GM06990 (cell line): ENCODE measurements around the gene SYNE1.

Source experiments
- DNase-seq: peaks from one replicate; pipeline ENCODE4 v3.0.0-alpha.2; 2011; ENCODE audit not compliant: insufficient read length; ENCODE audit errors: extremely low read depth
- H3K27me3 ChIP-seq: replicated peaks from 2 replicates; pipeline ENCODE4 v1.6.0; 2011; ENCODE audit warnings: low read length; ENCODE audit not compliant: control insufficient read depth, insufficient read depth
- H3K36me3 ChIP-seq: 2 replicates; pipeline ENCODE4 v1.5.1; 2011; ENCODE audit warnings: low read length; ENCODE audit not compliant: control insufficient read depth, insufficient read depth
- H3K4me3 ChIP-seq: replicated peaks from 2 replicates; pipeline ENCODE4 v1.5.1; 2011; ENCODE audit warnings: low read depth, mild to moderate bottlenecking, control low read depth, low read length
- CTCF ChIP-seq: IDR thresholded peaks from 2 replicates; pipeline ENCODE4 v1.5.1; 2011; ENCODE audit warnings: low read length, control low read depth, mild to moderate bottlenecking, inconsistent platforms; ENCODE audit not compliant: insufficient read depth, poor library complexity, severe bottlenecking

SYNE1 gene

GRCh38 chr6:152180601-152181000, 456.6 kb downstream of the SYNE1 start:
- no peak for DNase-seq
- H3K4me3 ChIP-seq = no peak overlapping the region
- TF ChIP-seq CTCF = no peak
- H3K27me3 ChIP-seq = no peaks in the 10 kb centered on the region
- no peaks in the 10 kb centered on the region for H3K36me3 ChIP-seq

GRCh38 chr6:152176268-152176667, 460.9 kb downstream of the SYNE1 start:
- no peak for TF ChIP-seq CTCF
- no peak for DNase-seq
- no peaks in the 10 kb centered on the region for H3K36me3 ChIP-seq

DNA sequence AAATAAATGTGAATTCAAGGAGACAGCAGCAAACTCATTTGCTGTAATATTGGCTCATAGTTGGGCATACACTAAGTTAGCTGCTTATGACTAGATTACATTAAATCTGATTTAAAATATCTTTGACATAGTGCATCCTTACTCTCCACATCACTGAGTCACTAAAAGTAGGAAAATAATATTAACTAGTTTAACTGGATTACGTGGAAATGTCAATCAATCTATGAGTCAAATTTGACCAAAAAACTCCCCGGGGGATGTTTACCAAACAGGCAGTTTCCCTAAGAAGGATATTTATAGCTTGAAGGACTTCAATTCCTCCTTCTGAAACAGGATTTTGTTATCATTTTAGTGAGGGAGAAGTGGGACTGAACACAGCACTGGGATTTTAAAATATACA, 463.2 kb downstream of the SYNE1 start:
- Histone ChIP-seq H3K27me3 (no peaks in the 10 kb centered on the region), H3K4me3 (no peak overlapping the region), H3K36me3 (no peaks in the 10 kb centered on the region)
- TF ChIP-seq CTCF = no peak
- DNase-seq = no peak

More at GRCh38 chr6:152176268-152176667, 460.9 kb downstream of the SYNE1 start:
- H3K27me3 ChIP-seq = no peaks in the 10 kb centered on the region
- H3K4me3 ChIP-seq = no peak overlapping the region

- Histone ChIP-seq H3K27me3 (no peaks in the 10 kb centered on the region), H3K4me3 (no peak overlapping the region), H3K36me3 (no peaks in the 10 kb centered on the region)
- TF ChIP-seq CTCF = no peak
- no peak for DNase-seq
Measured at GRCh38 chr6:152173321-152173720, 463.8 kb downstream of the SYNE1 start.

GRCh38 chr6:152170702-152171667, 466.2 kb downstream of the SYNE1 start:
- Histone ChIP-seq H3K4me3 (peak overlapping the region; percentile 33), H3K27me3 (no peaks in the 10 kb centered on the region), H3K36me3 (no peaks in the 10 kb centered on the region)
- DNase-seq = peak; percentile 75
- no peak for TF ChIP-seq CTCF

- TF ChIP-seq CTCF = no peak
- no peak overlapping the region for H3K4me3 ChIP-seq
- no peak for DNase-seq
- H3K27me3 ChIP-seq = no peaks in the 10 kb centered on the region
- no peaks in the 10 kb centered on the region for H3K36me3 ChIP-seq
Measured at GRCh38 chr6:152170313-152170701, 466.9 kb downstream of the SYNE1 start.
